Coronary artery (tissue), 2 donors: ENCODE measurements around the gene CORO2B.

ENCODE experiments used
- DNase-seq: peaks from one replicate; pipeline ENCODE4 v3.0.0-alpha.2; 2017; ENCODE audit warnings: low spot score
- H3K27ac ChIP-seq, 2 donors: fragments of 200-600 bp; sonication (generic); one replicate each; pipeline ENCODE4 v1.5.1; 2016 to 2019
- H3K4me3 ChIP-seq: fragments of 200-600 bp; sonication (generic); 2 replicates; pipeline ENCODE4 v1.5.1; 2016; ENCODE audit warnings: mild to moderate bottlenecking, moderate library complexity
- TF ChIP-seq, protein P1 (sequence below): fragments of 200-600 bp; sonication (generic); IDR thresholded peaks from one replicate; pipeline ENCODE4 v1.5.1; 2019; ENCODE audit warnings: antibody characterized with exemption

CORO2B gene

DNA sequence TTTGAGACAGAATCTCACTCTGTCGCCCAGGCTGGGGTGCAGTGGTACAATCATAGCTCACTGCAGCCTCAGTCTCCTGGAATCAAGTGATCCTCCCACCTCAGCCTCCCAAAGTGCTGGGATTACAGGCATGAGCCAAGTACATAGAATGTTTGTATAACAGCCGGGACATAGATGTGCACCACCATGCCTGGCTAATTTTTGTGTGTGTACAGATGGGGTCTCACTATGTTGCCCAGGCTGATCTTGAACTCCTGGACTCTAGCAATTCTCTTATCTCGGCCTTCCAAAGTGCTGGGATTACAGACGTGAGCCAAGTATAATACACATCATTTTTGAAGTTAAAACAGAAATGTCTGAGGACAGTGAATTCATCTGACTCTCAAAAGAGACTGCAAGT lies 93.5 kb downstream of the CORO2B start:
- Histone ChIP-seq H3K27ac (no peak overlapping the region), H3K4me3 (no peak overlapping the region)
- TF ChIP-seq, protein P1, sequence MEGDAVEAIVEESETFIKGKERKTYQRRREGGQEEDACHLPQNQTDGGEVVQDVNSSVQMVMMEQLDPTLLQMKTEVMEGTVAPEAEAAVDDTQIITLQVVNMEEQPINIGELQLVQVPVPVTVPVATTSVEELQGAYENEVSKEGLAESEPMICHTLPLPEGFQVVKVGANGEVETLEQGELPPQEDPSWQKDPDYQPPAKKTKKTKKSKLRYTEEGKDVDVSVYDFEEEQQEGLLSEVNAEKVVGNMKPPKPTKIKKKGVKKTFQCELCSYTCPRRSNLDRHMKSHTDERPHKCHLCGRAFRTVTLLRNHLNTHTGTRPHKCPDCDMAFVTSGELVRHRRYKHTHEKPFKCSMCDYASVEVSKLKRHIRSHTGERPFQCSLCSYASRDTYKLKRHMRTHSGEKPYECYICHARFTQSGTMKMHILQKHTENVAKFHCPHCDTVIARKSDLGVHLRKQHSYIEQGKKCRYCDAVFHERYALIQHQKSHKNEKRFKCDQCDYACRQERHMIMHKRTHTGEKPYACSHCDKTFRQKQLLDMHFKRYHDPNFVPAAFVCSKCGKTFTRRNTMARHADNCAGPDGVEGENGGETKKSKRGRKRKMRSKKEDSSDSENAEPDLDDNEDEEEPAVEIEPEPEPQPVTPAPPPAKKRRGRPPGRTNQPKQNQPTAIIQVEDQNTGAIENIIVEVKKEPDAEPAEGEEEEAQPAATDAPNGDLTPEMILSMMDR: no peak
- no peak for DNase-seq

DNA sequence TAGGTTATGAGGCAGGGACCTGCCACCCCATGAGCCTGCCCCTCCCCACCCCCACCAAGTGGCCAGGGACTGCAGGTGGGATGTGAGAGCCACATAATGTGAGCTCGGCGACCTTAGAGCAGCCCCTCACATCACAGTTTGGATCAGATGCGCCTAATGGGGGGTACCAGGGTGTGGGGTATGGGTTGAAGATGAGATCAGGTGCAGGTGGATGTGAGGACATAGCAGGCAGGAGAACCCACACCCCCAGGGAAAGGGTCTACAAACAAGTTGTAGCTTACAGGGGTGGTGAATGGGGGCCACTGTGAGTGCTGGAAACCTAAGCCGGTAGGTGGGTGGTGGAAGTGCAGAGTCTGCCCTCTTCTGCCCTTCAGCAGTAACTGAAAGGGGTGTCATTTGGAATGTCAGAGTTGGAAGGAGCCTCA lies 94.0 kb downstream of the CORO2B start:
- no peak overlapping the region for H3K4me3 ChIP-seq
- DNase-seq: peak; percentile 59
- H3K27ac ChIP-seq: no peak overlapping the region
- TF ChIP-seq, protein P1: no peak

DNA sequence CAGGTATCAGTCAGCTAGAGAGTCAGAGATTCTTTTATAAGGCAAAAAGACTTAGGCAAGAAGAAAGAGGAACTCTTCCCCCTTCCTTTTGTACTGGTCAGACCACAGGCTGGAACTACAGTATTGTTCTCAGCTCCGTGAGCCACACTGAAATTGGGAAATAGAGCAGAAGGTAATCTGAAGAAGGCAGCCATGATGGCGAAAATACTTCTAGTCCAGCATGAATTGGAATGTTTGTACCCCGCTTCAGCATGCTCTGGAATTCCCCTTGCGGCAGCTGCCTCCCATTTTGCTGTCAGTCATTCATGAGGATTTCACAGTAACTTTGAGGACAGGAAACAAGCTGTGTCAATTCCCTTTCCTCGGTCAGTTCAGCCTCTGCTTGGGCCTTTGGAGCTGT lies 96.2 kb downstream of the CORO2B start:
- DNase-seq: peak; percentile 9
- no peak overlapping the region for H3K4me3 ChIP-seq

DNA sequence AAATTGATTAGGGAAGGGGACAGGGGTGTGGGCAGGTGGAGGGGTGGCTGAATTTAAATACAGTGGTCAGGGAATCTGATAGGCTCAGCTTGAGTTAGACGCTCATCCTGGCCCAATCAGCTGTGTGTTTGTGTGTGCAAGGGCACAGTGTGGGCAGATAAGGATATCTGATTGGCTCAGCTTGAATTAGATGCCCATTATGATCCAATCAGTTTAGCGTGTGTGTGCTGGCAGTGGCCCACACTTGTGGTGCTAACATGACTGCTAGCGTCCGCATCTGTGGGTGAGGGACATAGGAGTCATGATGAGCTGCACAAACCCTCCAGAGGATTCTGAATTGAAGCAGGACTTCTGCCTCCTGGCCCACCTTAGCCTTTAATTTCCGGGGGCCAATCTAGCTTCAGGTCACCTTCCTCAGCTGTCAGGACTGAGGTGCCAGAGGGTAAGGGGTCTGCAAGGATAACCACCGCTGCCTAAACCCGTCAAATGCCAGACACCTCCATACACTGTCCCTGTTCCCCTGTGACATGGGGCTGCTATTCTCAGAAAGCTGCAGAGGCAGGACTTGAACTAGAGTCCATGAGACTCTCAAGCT lies 97.3 kb downstream of the CORO2B start:
- H3K27ac ChIP-seq: no peak overlapping the region
- TF ChIP-seq, protein P1: no peak
- H3K4me3 ChIP-seq: no peak overlapping the region
- DNase-seq: peak; percentile 60

More for the DNA sequence above, 96.2 kb downstream of the CORO2B start:
- no peak overlapping the region for H3K27ac ChIP-seq
- TF ChIP-seq, protein P1: no peak

DNA sequence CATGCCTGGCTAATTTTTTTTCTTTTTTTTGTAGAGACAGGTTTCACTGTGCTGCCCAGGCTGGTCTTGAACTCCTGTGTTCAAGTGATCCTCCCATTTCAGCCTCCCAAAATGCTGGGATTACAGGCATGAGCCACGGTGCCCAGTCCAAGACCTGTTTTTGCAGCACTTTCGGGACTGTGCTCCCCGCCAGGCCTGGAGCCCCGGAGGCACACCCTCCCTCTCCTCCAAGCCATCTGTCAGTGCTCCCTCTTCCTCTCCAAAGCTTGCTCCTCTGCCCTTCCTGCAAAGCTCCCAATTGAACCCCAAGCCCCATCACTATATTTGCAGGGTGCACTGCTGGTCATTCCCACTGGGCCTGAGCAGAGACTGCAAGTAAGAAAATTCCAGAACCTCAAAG lies 98.1 kb downstream of the CORO2B start:
- TF ChIP-seq, protein P1: no peak

DNA sequence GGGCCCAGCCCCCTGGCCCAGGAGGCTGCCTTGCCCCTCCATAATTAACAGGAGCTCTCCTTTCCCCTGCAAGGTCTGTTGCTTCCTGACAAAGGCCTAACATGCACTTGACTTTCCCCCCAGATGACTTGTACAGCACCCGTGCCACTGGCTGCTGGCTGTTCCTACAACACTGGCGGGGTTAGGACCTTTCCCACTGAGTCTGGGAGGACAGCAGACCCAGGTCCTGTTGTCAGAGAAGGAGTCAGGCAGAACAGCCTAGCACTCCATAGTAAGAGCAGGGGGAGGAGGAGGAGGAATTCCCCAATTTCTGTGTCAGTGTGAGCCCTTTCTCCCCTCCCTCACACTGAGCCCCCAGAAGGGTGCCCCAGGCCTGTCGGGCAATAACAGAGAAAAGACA lies 99.2 kb downstream of the CORO2B start:
- H3K27ac ChIP-seq: no peak overlapping the region

More for the DNA sequence above, 98.1 kb downstream of the CORO2B start:
- peak; percentile 52 for DNase-seq
- no peak overlapping the region for H3K27ac ChIP-seq
- H3K4me3 ChIP-seq: no peak overlapping the region

DNA sequence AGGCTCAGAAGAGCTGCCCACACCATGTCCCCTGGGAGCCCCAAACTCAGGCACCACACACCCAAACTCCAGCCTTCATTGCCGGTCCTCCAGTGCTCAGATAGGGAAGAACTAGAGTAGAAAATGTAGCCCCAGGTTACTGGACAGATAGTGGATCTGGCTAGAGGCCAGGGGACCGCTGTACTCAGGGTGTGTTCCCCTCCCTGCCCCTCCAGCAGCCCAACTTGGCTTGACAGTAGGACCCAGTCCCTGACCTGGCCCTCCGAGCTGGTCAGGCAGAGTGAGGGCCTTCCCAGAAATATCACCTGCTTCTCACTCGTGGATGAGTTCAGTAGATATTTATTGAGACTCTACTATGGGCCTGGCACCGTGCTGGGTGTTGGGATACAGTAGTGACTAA lies 100.0 kb downstream of the CORO2B start:
- no peak overlapping the region for H3K27ac ChIP-seq
- DNase-seq: peak; percentile 52
- no peak overlapping the region for H3K4me3 ChIP-seq
- TF ChIP-seq, protein P1: no peak

More for the DNA sequence above, 99.2 kb downstream of the CORO2B start:
- TF ChIP-seq, protein P1: no peak
- H3K4me3 ChIP-seq: no peak overlapping the region
- DNase-seq: no peak
